Measurements from ENCODE around the gene AR.

GRCh38 chrX:67651437-67652142, 107.8 kb downstream of the AR start:
- TF ChIP-seq CTCF (IDR thresholded peaks at IDR 0.05; ENCODE audit: insufficient read depth, low read length, poor library complexity, severe bottlenecking) = no peak
- TF ChIP-seq EZH2phosphoT487 (conservative IDR thresholded peaks at IDR 0.05; ENCODE audit: low read length) = no peak

Measured in SU-DHL-6 (cell line).